Hematopoietic multipotent progenitor cell (in vitro differentiated cells): Measurements from ENCODE around the gene IGLL5. TPM values are rescaled to one million over a fixed set of nuclear protein-coding genes. Genes with fewer than 3 reads are reported as not detected.
A peak's percentile ranks its signal among the peaks of the same experiment; 100 is the strongest.

Experiments used
- DNase-seq, 3 donors: peaks; one replicate each; pipeline ENCODE4 v3.0.0-alpha.2; 2011 to 2015; ENCODE audit warnings: low read depth in 2 of 3, low spot score in 2 of 3
- total RNA-seq: library from RNA; depleted of rRNA; stranded (reverse); fragments of >200 nt; gene quantifications from one replicate; pipeline ENCODE4 v1.2.3, GENCODE V29; 2012

IGLL5 gene
- total RNA-seq, 1 donor: 0.54 TPM

GRCh38 chr22:22935546-22936157, 48.0 kb downstream of the IGLL5 start:
- DNase-seq: peak in 2 of 3 donors; percentile 38 to 39

- no peak for DNase-seq
Observed at GRCh38 chr22:22936180-22936914, 48.7 kb downstream of the IGLL5 start.

- no peak for DNase-seq
Observed at GRCh38 chr22:22936915-22937656, 49.5 kb downstream of the IGLL5 start.

GRCh38 chr22:22937894-22938480, 50.4 kb downstream of the IGLL5 start:
- no peak for DNase-seq

GRCh38 chr22:22938672-22939587, 51.3 kb downstream of the IGLL5 start:
- DNase-seq: no peak

- DNase-seq: no peak
Observed at GRCh38 chr22:22939588-22940368, 52.2 kb downstream of the IGLL5 start.

- DNase-seq: no peak
Observed at GRCh38 chr22:22940961-22941605, 53.5 kb downstream of the IGLL5 start.

GRCh38 chr22:22941831-22942510, 54.4 kb downstream of the IGLL5 start:
- no peak for DNase-seq

GRCh38 chr22:22942511-22943329, 55.1 kb downstream of the IGLL5 start:
- peak; percentile 56 to 83 (median 76) for DNase-seq

- DNase-seq: no peak
Observed at GRCh38 chr22:22943521-22944267, 56.1 kb downstream of the IGLL5 start.

GRCh38 chr22:22944268-22944985, 56.8 kb downstream of the IGLL5 start:
- DNase-seq: no peak

GRCh38 chr22:22945195-22945594, 57.6 kb downstream of the IGLL5 start:
- no peak for DNase-seq
